ENCODE data around the gene RCCD1. TPM values are rescaled to one million over a fixed set of nuclear protein-coding genes. Genes with fewer than 3 reads are reported as not detected.
A peak's percentile ranks its signal among the peaks of the same experiment; 100 is the strongest.

The RCCD1 gene
- total RNA-seq, 1 experiment from 2014 or later = 28.8 TPM

GRCh38 chr15:90956274-90957030 lies 1.8 kb downstream of the RCCD1 start:
- peak overlapping the region; percentile 98 for H3K27ac ChIP-seq (ENCODE audit: low read depth, low read length, poor library complexity, severe bottlenecking)
- peak; percentile 89 for DNase-seq (ENCODE audit: low spot score)
- ChIA-PET POLR2A (ENCODE audit: low non-redundant PET) (no interaction called here), CTCF (interaction anchor here (0.7 to 2.8 kb wide), 17 partner anchors 9 to 809 kb away, joined by 3 to 26 read pairs (median 6); partner anchors contain the start of genes HDDC3 and UNC45A)
- H3K4me3 ChIP-seq (ENCODE audit: low read depth, low read length, poor library complexity, severe bottlenecking) = peak overlapping the region; percentile 76
- H3K4me1 ChIP-seq (ENCODE audit: insufficient read depth, low read length, poor library complexity, severe bottlenecking) = peaks cover 15% of the 10 kb centered on the region
- TF ChIP-seq CTCF (conservative IDR thresholded peaks at IDR 0.05; ENCODE audit: low read depth, low read length) = peak; percentile 93
- TF ChIP-seq EZH2 (IDR thresholded peaks at IDR 0.05; ENCODE audit: borderline replicate concordance, low read depth, low read length, poor library complexity, severe bottlenecking) = no peak
- no TSS peak for BruUV-seq (replicated peaks)
- H3K9me3 ChIP-seq (ENCODE audit: low read depth, low read length, poor library complexity, severe bottlenecking) = no peaks in the 10 kb centered on the region
- H3K27me3 ChIP-seq (replicated peaks; ENCODE audit: insufficient read depth, low read depth, low read length, poor library complexity) = no peaks in the 10 kb centered on the region
- intact Hi-C loops (cut with micrococcal nuclease; ENCODE audit: unreplicated experiment) = loop anchor here (1.0 to 5.0 kb wide), 3 partner anchors 36 to 314 kb away; partner anchors contain the start of gene PRC1
- peaks cover 34% of the 10 kb centered on the region for H3K36me3 ChIP-seq (ENCODE audit: insufficient read depth, low read length, poor library complexity, severe bottlenecking)

- Histone ChIP-seq H3K9me3 (ENCODE audit: low read depth, low read length, poor library complexity, severe bottlenecking) (no peaks in the 10 kb centered on the region), H3K4me3 (ENCODE audit: low read depth, low read length, poor library complexity, severe bottlenecking) (peak overlapping the region; percentile 76), H3K27me3 (replicated peaks; ENCODE audit: insufficient read depth, low read depth, low read length, poor library complexity) (no peaks in the 10 kb centered on the region), H3K27ac (ENCODE audit: low read depth, low read length, poor library complexity, severe bottlenecking) (peak overlapping the region; percentile 98), H3K36me3 (ENCODE audit: insufficient read depth, low read length, poor library complexity, severe bottlenecking) (peaks cover 42% of the 10 kb centered on the region), H3K4me1 (ENCODE audit: insufficient read depth, low read length, poor library complexity, severe bottlenecking) (peaks cover 15% of the 10 kb centered on the region)
- POLR2A ChIA-PET (ENCODE audit: low non-redundant PET) = interaction anchor here (0.6 to 0.7 kb wide), 5 partner anchors 9 to 78 kb away, joined by 3 to 4 read pairs (median 3); no protein-coding TSS in a partner anchor
- TF ChIP-seq EZH2 (IDR thresholded peaks at IDR 0.05; ENCODE audit: borderline replicate concordance, low read depth, low read length, poor library complexity, severe bottlenecking) (no peak), CTCF (conservative IDR thresholded peaks at IDR 0.05; ENCODE audit: low read depth, low read length) (no peak)
- BruUV-seq (replicated peaks) = no TSS peak
- peak; percentile 51 for DNase-seq (ENCODE audit: low spot score)
- CTCF ChIA-PET = interaction anchor here (0.6 to 2.8 kb wide), 15 partner anchors 9 to 315 kb away, joined by 3 to 21 read pairs (median 5); partner anchors contain the start of gene UNC45A
- intact Hi-C loops (cut with micrococcal nuclease; ENCODE audit: unreplicated experiment) = loop anchor here (1.0 to 5.0 kb wide), 3 partner anchors 35 to 314 kb away; partner anchors contain the start of gene PRC1
Measured at GRCh38 chr15:90957031-90957790, 2.5 kb downstream of the RCCD1 start.

DNA sequence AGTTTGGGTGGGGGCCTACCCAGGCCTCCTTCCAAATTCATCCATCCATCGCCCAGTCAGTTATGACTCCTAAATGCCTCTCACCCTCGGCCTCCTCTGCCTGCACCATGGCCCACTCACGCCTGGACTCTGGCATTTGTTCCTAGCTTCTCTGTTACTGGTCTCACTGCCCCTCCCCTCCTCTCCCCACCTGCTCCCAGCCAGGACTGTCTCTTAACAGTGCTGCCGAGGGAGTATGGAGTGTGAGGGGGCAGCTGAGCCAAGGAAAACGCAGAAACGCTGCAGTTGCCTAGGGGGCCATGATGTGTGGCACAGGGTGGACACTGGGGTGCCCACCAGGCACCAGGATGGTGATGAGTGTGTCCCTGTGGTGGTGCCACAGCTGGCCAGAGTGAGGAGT lies 3.1 kb downstream of the RCCD1 start:
- ChIA-PET POLR2A (ENCODE audit: low non-redundant PET) (interaction anchor here (0.6 to 0.7 kb wide), 5 partner anchors 9 to 78 kb away, joined by 3 to 4 read pairs (median 3); no protein-coding TSS in a partner anchor), CTCF (interaction anchor here (0.7 to 2.8 kb wide), 3 partner anchors 22 to 311 kb away, joined by 4 to 12 read pairs (median 9); partner anchors contain the start of gene UNC45A)
- TF ChIP-seq EZH2 (IDR thresholded peaks at IDR 0.05; ENCODE audit: borderline replicate concordance, low read depth, low read length, poor library complexity, severe bottlenecking) (no peak), CTCF (conservative IDR thresholded peaks at IDR 0.05; ENCODE audit: low read depth, low read length) (no peak)
- intact Hi-C loops (cut with micrococcal nuclease; ENCODE audit: unreplicated experiment) = loop anchor here (1.0 to 5.0 kb wide), 3 partner anchors 35 to 313 kb away; partner anchors contain the start of gene PRC1
- no peak for DNase-seq (ENCODE audit: low spot score)
- Histone ChIP-seq H3K4me3 (ENCODE audit: low read depth, low read length, poor library complexity, severe bottlenecking) (peak overlapping the region; percentile 76), H3K36me3 (ENCODE audit: insufficient read depth, low read length, poor library complexity, severe bottlenecking) (peaks cover 46% of the 10 kb centered on the region), H3K9me3 (ENCODE audit: low read depth, low read length, poor library complexity, severe bottlenecking) (no peaks in the 10 kb centered on the region), H3K27ac (ENCODE audit: low read depth, low read length, poor library complexity, severe bottlenecking) (peak overlapping the region; percentile 98), H3K4me1 (ENCODE audit: insufficient read depth, low read length, poor library complexity, severe bottlenecking) (peaks cover 15% of the 10 kb centered on the region), H3K27me3 (replicated peaks; ENCODE audit: insufficient read depth, low read depth, low read length, poor library complexity) (no peaks in the 10 kb centered on the region)
- no TSS peak for BruUV-seq (replicated peaks)

All from A673 (cell line).